Peyer's patch (tissue), 4 donors: Measurements from ENCODE around the gene LMX1B. TPM values are rescaled to one million over a fixed set of nuclear protein-coding genes. Genes with fewer than 3 reads are reported as not detected.

Experiments used
- DNase-seq, 3 donors: peaks; one replicate each; pipeline ENCODE4 v3.0.0-alpha.2; 2017 to 2019
- H3K27ac ChIP-seq, 4 donors: fragments of 200-600 bp; sonication (generic); one replicate each; pipeline ENCODE4 v1.5.1; 2016 to 2019
- H3K27me3 ChIP-seq, 2 donors: fragments of 200-600 bp; sonication (generic); one replicate each; pipeline ENCODE4 v1.5.1; 2019
- H3K36me3 ChIP-seq, 3 donors: fragments of 200-600 bp; sonication (generic); one replicate each; pipeline ENCODE4 v1.5.1; 2016 to 2019
- H3K4me1 ChIP-seq, 4 donors: fragments of 200-600 bp; sonication (generic); one replicate each; pipeline ENCODE4 v1.5.1; 2016 to 2019
- H3K4me3 ChIP-seq, 4 donors: fragments of 200-600 bp; sonication (generic); 1 replicate in 3 of 4; 2 replicates in 1 of 4; pipeline ENCODE4 v1.5.1; 2016 to 2019; ENCODE audit warnings: mild to moderate bottlenecking in 1 of 4
- H3K9me3 ChIP-seq, 4 donors: fragments of 200-600 bp; sonication (generic); one replicate each; pipeline ENCODE4 v1.5.1; 2016 to 2019; ENCODE audit warnings: mild to moderate bottlenecking in 1 of 4
- CTCF ChIP-seq, 6 experiments: fragments of 450-650 bp in 4 of 6; fragments of 200-600 bp in 2 of 6; sonication (generic) in 1 of 6; IDR thresholded peaks; one replicate each; pipeline ENCODE4 v1.5.1; 2017 to 2019; ENCODE audit warnings: antibody characterized with exemption in 6 of 6, mild to moderate bottlenecking in 3 of 6, moderate library complexity in 1 of 6
- POLR2A ChIP-seq, 2 donors: fragments of 450-650 bp; IDR thresholded peaks; one replicate each; pipeline ENCODE4 v1.5.1; 2017; ENCODE audit warnings: antibody characterized with exemption in 2 of 2, mild to moderate bottlenecking in 2 of 2, moderate library complexity in 2 of 2
- total RNA-seq, 4 donors: library from RNA; depleted of rRNA; stranded (reverse); fragments of >200 nt; gene quantifications; one replicate each; pipeline ENCODE4 v1.1.0, GENCODE V29; 2016

LMX1B gene
- total RNA-seq, 4 donors from 2014 or later: not detected

GRCh38 chr9:126635061-126635460 is 21.3 kb downstream of the LMX1B start:
- peaks cover 0 to 30% of the 10 kb centered on the region in 2 donors for H3K27me3 ChIP-seq
- no peaks in the 10 kb centered on the region for H3K36me3 ChIP-seq
- H3K4me1 ChIP-seq: no peaks in the 10 kb centered on the region
- DNase-seq: no peak
- H3K4me3 ChIP-seq: no peak overlapping the region
- TF ChIP-seq POLR2A (IDR thresholded peaks at IDR 0.05) (no peak), CTCF (IDR thresholded peaks at IDR 0.05) (no peak)
- H3K27ac ChIP-seq: no peak overlapping the region
- H3K9me3 ChIP-seq: no peaks in the 10 kb centered on the region

- H3K27me3 ChIP-seq: peaks cover 0 to 27% of the 10 kb centered on the region in 2 donors
Measured at GRCh38 chr9:126635661-126636439, 22.1 kb downstream of the LMX1B start.

GRCh38 chr9:126636983-126637798 is 23.5 kb downstream of the LMX1B start:
- Histone ChIP-seq H3K36me3 (no peaks in the 10 kb centered on the region), H3K4me3 (no peak overlapping the region), H3K27me3 (peaks cover 0 to 28% of the 10 kb centered on the region in 2 donors), H3K27ac (no peak overlapping the region), H3K4me1 (no peaks in the 10 kb centered on the region), H3K9me3 (no peaks in the 10 kb centered on the region)
- TF ChIP-seq CTCF (IDR thresholded peaks at IDR 0.05) (no peak), POLR2A (IDR thresholded peaks at IDR 0.05) (no peak)
- DNase-seq: no peak

More at GRCh38 chr9:126635661-126636439, 22.1 kb downstream of the LMX1B start:
- no peak overlapping the region for H3K4me3 ChIP-seq
- no peaks in the 10 kb centered on the region for H3K4me1 ChIP-seq
- TF ChIP-seq CTCF (IDR thresholded peaks at IDR 0.05): no peak
- no peak for TF ChIP-seq POLR2A (IDR thresholded peaks at IDR 0.05)
- no peaks in the 10 kb centered on the region for H3K9me3 ChIP-seq
- H3K27ac ChIP-seq: no peak overlapping the region
- no peaks in the 10 kb centered on the region for H3K36me3 ChIP-seq
- DNase-seq: no peak

GRCh38 chr9:126638571-126639132 is 24.9 kb downstream of the LMX1B start:
- Histone ChIP-seq H3K4me1 (no peaks in the 10 kb centered on the region), H3K27ac (no peak overlapping the region), H3K27me3 (peaks cover 0 to 28% of the 10 kb centered on the region in 2 donors), H3K9me3 (no peaks in the 10 kb centered on the region), H3K4me3 (no peak overlapping the region), H3K36me3 (no peaks in the 10 kb centered on the region)
- TF ChIP-seq CTCF (IDR thresholded peaks at IDR 0.05): no peak
- no peak for DNase-seq

GRCh38 chr9:126639318-126640000 is 25.7 kb downstream of the LMX1B start:
- TF ChIP-seq CTCF (IDR thresholded peaks at IDR 0.05) (no peak), POLR2A (IDR thresholded peaks at IDR 0.05) (no peak)
- H3K27me3 ChIP-seq: peaks cover 0 to 36% of the 10 kb centered on the region in 2 donors

More at GRCh38 chr9:126639318-126640000, 25.7 kb downstream of the LMX1B start:
- no peak for DNase-seq
- no peaks in the 10 kb centered on the region for H3K9me3 ChIP-seq
- no peak overlapping the region for H3K27ac ChIP-seq
- no peaks in the 10 kb centered on the region for H3K36me3 ChIP-seq
- H3K4me3 ChIP-seq: no peak overlapping the region
- no peaks in the 10 kb centered on the region for H3K4me1 ChIP-seq
